Dedifferentiated amniotic fluid mesenchymal stem cell (primary cell): Measurements from ENCODE around the gene OXCT1.
"Not testable (repeated sequence)": the region's sequence is repeated elsewhere in the genome, so short reads cannot be mapped to it uniquely, and the experiment has no call there.

ENCODE experiments used
- DNase-seq: peaks from one replicate; pipeline ENCODE4 v3.0.0-alpha.2; 2016; ENCODE audit errors: extremely low spot score

OXCT1 gene

DNA sequence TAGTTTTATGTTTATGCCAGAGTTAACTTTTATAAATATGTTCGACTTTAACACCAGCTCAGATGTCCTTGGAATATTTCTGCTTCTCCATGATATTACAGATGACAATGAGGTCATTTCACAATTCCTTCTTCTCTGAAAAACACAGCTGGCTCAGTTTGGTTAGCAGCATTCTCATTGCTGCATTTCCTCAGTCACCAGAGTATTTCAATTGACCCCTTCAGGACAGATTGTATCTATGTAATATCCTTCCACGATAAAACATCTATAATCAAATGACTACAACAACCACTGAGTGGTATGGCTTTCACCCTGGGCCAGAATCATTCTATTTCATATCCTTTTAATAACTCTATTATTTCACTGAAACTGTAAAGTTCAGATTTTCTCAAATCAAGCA, 148.7 kb downstream of the OXCT1 start:
- peak; percentile 37 for DNase-seq

GRCh38 chr5:41716382-41716781, 153.8 kb downstream of the OXCT1 start:
- DNase-seq: no peak

DNA sequence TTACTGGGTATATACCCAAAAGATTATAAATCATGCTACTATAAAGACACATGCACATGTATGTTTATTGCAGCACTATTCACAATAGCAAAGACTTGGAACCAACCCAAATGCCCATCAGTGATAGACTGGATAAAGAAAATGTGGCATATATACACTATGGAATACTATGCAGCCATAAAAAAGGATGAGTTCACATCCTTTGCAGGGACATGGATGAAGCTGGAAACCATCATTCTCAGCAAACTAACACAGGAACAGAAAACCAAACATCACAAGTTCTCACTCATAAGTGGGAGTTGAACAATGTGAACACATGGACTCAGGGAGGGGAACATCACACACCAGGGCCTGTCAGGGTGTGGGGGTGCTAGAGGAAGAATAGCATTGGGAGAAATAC, 155.8 kb downstream of the OXCT1 start:
- not testable (repeated sequence) for DNase-seq

DNA sequence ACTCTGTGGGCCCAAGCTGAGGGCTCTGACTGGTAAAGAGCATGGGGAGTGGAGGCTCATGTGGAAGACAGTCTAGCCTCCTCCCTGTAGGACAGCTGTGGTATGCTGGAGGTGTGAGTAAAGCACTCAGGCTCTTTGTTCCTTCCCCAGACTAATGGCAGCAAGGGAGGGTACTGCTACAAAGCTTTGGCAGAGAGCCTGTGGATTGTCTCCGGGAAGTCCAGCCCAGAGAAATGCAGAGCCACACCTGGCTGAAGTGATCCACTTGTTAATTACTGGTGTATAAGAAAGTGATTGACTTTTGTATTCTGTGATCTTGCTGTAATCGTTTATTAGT, 161.7 kb downstream of the OXCT1 start:
- DNase-seq: no peak

DNA sequence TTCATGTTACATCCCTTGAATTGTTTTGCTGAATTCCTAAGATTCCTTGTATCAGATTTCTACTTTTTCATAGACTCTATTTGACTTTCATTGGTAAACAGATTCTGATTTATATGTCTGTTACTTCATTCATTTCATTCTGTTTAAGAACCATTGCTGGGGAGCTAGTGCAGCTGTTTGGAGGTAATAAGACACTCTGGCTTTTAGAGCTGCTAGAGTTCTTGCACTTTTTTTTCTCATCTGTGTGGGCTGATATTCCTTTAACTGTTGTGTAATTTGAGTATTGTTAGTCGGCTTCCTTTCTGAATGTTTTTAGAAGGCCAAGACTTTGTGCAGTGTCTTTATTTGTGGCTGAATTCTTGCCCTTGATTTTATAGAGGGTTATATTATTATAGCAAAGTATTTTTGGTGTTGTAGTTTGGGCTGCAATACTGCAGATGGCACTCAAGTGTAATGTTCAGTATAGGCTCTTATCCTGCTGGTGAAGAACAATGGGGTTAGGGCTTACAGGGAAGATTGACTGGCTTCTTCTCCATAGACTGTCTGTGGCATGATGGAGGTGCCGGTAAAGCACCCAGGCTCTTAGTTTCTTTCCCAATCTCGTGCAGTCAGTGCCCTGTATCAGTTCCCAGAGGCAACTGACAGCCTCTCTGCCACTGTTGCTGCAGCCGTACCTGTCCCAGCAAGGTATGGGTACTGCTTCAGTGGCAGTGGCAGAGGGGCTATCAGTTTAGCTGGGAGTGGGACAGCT, 162.2 kb downstream of the OXCT1 start:
- DNase-seq: peak; percentile 36

DNA sequence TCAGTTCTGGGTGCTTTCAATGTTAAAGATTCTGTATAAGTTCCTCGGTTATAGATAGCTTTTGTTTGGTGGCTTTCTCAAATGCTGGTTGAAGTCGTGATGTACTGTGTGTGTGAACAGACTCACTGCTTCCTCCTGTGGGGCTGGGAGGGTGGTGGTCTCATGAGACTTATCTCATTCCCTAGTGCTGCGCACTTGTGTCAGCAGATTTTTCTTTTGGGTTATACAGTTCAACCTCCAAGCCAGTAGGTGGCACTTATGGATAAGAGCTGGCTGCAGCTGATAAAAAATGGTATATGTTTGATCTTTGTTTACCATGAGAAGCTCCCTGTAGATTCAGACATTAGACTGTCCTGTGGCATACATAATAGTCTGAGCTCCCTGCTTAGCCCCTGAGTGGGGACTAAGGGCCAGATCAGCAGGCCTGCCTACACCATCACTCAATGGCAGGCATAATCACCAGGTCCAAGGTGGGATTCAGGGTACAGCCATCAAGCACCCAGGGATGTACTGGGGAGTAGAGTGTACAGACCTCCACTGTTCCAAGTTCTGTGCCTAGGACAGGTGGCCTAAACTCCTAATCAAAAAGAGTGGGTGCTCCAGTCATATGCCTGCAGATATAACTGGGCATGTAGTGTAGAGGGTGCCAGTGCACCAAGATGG, 174.2 kb downstream of the OXCT1 start:
- no peak for DNase-seq

GRCh38 chr5:41686767-41687166, 183.5 kb downstream of the OXCT1 start:
- DNase-seq: no peak

DNA sequence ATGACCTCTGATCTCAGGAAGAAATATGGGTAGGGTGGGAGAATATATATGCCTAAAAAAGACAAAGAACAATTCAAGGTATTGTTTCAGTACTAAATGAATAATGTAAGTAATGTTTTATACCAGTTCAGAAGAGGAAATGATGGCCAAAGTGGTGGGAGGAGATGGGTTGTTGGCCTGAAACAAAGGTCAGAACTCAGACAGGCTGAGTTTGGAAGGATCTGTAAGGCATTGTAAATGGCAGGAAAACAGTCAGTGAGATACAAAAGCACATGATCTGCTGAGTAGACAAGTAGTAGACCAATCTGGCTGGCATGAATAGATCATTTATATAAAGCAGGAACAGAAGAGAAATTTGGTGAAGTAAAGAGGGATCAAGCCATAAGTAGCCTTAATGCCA, 184.0 kb downstream of the OXCT1 start:
- DNase-seq: no peak

DNA sequence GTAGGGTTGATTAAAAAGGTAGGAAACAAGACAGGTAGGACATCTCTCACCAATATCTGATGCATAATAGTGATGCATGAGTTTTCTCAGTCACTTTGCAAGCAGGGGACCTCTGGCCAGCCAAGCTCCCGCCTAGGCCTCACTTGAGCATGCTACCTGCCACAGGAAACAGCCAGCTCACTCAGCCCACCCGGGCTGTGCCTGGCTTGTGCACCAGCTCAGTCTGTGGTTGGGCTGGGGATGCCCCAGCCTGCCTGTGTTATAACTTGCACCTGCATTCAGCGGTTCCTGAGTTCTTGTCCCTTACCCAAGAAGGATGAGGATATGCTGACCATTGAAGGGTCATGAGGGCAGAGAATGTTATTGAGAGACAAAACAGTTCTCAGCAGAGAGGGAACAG, 187.0 kb downstream of the OXCT1 start:
- no peak for DNase-seq

DNA sequence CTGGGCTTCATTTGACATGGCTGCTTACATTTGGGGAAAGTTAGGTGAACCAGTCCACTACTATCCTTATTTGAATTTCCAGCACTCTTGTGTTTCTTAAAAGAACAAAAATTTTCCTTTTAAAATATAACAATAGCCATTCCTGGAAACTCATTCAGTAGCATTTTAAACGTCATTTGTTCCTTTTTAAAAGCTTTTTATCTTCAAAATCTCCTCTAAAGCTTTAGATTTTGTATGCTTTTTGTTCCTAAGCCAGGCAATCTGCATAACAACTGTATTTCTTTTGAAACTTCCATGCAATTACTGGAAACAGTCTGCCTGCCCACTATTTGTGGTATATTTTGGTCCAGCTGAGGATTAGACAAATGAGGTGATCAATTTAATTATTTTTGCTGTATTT, 187.6 kb downstream of the OXCT1 start:
- no peak for DNase-seq

- no peak for DNase-seq
These were observed 188.4 kb downstream of the OXCT1 start for GRCh38 chr5:41681840-41682239.
